H9 (cell line): ENCODE data around the gene CCL19. TPM values are rescaled to one million over a fixed set of nuclear protein-coding genes. Genes with fewer than 3 reads are reported as not detected.

Experiments
- DNase-seq: peaks from one replicate; pipeline ENCODE4 v3.0.0-alpha.2; 2017
- H2AFZ ChIP-seq: one replicate; pipeline ENCODE4 v1.6.1; 2013; ENCODE audit warnings: mild to moderate bottlenecking, low read length, control low read depth, moderate library complexity
- H2AK5ac ChIP-seq: 2 replicates; pipeline ENCODE4 v1.6.1; 2013; ENCODE audit warnings: low read length, control low read depth, mixed read lengths; ENCODE audit not compliant: insufficient read length
- H2BK120ac ChIP-seq: one replicate; pipeline ENCODE4 v1.6.1; 2013; ENCODE audit warnings: low read depth, mild to moderate bottlenecking, low read length, control low read depth, inconsistent platforms; ENCODE audit not compliant: poor library complexity, severe bottlenecking
- H2BK12ac ChIP-seq: 2 replicates; pipeline ENCODE4 v1.6.1; 2013; ENCODE audit warnings: low read length, control low read depth, mixed read lengths, low read depth; ENCODE audit not compliant: insufficient read length
- H2BK15ac ChIP-seq: 2 replicates; pipeline ENCODE4 v1.6.1; 2013; ENCODE audit warnings: low read depth, low read length, control low read depth
- H2BK20ac ChIP-seq: one replicate; pipeline ENCODE4 v1.6.1; 2013; ENCODE audit warnings: low read depth, mild to moderate bottlenecking, low read length, control low read depth, inconsistent platforms; ENCODE audit not compliant: poor library complexity, severe bottlenecking
- H2BK5ac ChIP-seq: 2 replicates; pipeline ENCODE4 v1.6.1; 2013; ENCODE audit warnings: low read length, control low read depth, mixed read lengths; ENCODE audit not compliant: insufficient read length
- H3K14ac ChIP-seq: 2 replicates; pipeline ENCODE4 v1.6.1; 2013; ENCODE audit warnings: low read length, control low read depth; ENCODE audit not compliant: insufficient read depth
- H3K18ac ChIP-seq: 2 replicates; pipeline ENCODE4 v1.6.1; 2013; ENCODE audit warnings: low read depth, mild to moderate bottlenecking, mixed read lengths, low read length, control low read depth; ENCODE audit not compliant: insufficient read length
- H3K23ac ChIP-seq: 2 replicates; pipeline ENCODE4 v1.6.1; 2013; ENCODE audit warnings: low read length, control low read depth, mixed read lengths, low read depth; ENCODE audit not compliant: insufficient read length
- H3K23me2 ChIP-seq: 2 replicates; pipeline ENCODE4 v1.6.1; 2013; ENCODE audit warnings: low read depth, mild to moderate bottlenecking, mixed read lengths, low read length, control low read depth; ENCODE audit not compliant: insufficient read length, poor library complexity, severe bottlenecking
- H3K27ac ChIP-seq: 2 replicates; pipeline ENCODE4 v1.5.1; 2013; ENCODE audit warnings: low read length, control low read depth, mixed read lengths, low read depth; ENCODE audit not compliant: insufficient read length
- H3K27me3 ChIP-seq: 2 replicates; pipeline ENCODE4 v1.6.1; 2013; ENCODE audit warnings: low read length, control low read depth, inconsistent platforms; ENCODE audit not compliant: insufficient read depth
- H3K4ac ChIP-seq: 2 replicates; pipeline ENCODE4 v1.6.1; 2013; ENCODE audit warnings: low read depth, mild to moderate bottlenecking, control low read depth, inconsistent platforms, low read length, moderate library complexity
- H3K4me1 ChIP-seq: 2 replicates; pipeline ENCODE4 v1.6.1; 2013; ENCODE audit warnings: low read length, control low read depth, inconsistent platforms; ENCODE audit not compliant: insufficient read depth
- H3K4me2 ChIP-seq: 2 replicates; pipeline ENCODE4 v1.6.1; 2013; ENCODE audit warnings: low read length, control low read depth, mixed read lengths; ENCODE audit not compliant: insufficient read length, insufficient read depth
- H3K56ac ChIP-seq: 2 replicates; pipeline ENCODE4 v1.6.1; 2013; ENCODE audit warnings: low read depth, mild to moderate bottlenecking, mixed read lengths, low read length, control low read depth; ENCODE audit not compliant: insufficient read length
- H3K79me1 ChIP-seq: 2 replicates; pipeline ENCODE4 v1.6.1; 2013; ENCODE audit warnings: low read depth, mild to moderate bottlenecking, moderate library complexity, low read length, control low read depth, inconsistent platforms; ENCODE audit not compliant: insufficient read depth, poor library complexity, severe bottlenecking
- H3K79me2 ChIP-seq: 2 replicates; pipeline ENCODE4 v1.6.1; 2013; ENCODE audit warnings: low read length, control low read depth, inconsistent platforms; ENCODE audit not compliant: insufficient read depth
- H3K9ac ChIP-seq: 2 replicates; pipeline ENCODE4 v1.6.1; 2013; ENCODE audit warnings: low read length, control low read depth, mixed read lengths; ENCODE audit not compliant: insufficient read length; ENCODE audit errors: extremely low read depth
- H3K9me3 ChIP-seq: one replicate; pipeline ENCODE4 v1.6.1; 2013; ENCODE audit warnings: low read depth, low read length, inconsistent platforms; ENCODE audit not compliant: control insufficient read depth
- H3T11ph ChIP-seq: one replicate; pipeline ENCODE4 v1.6.1; 2013; ENCODE audit warnings: mild to moderate bottlenecking, low read length, control low read depth, inconsistent platforms
- H4K20me1 ChIP-seq: one replicate; pipeline ENCODE4 v1.6.1; 2013; ENCODE audit not compliant: control insufficient read depth, insufficient read length, insufficient read depth
- H4K5ac ChIP-seq: 2 replicates; pipeline ENCODE4 v1.6.1; 2013; ENCODE audit warnings: low read depth, mild to moderate bottlenecking, mixed read lengths, low read length, control low read depth; ENCODE audit not compliant: insufficient read length
- H4K8ac ChIP-seq: replicated peaks from 2 replicates; pipeline ENCODE4 v1.6.1; 2013; ENCODE audit warnings: low read length, control low read depth, mixed read lengths, low read depth; ENCODE audit not compliant: insufficient read length
- H4K91ac ChIP-seq: 2 replicates; pipeline ENCODE4 v1.6.1; 2013; ENCODE audit warnings: low read depth, mild to moderate bottlenecking, moderate library complexity, mixed read lengths, low read length, control low read depth; ENCODE audit not compliant: insufficient read length
- H3K27ac Mint-ChIP-seq, 3 experiments: 2 replicates in 2 of 3; 3 replicates in 1 of 3; pipeline ENCODE4 v1.8.0; 2020 to 2021; ENCODE audit warnings: mixed read lengths in 3 of 3, mild to moderate bottlenecking in 1 of 3, moderate library complexity in 1 of 3
- H3K27me3 Mint-ChIP-seq: 2 replicates; pipeline ENCODE4 v1.8.0; 2021; ENCODE audit warnings: low read depth, mild to moderate bottlenecking, moderate library complexity, mixed read lengths
- H3K36me3 Mint-ChIP-seq, 3 experiments: 2 replicates in 2 of 3; 3 replicates in 1 of 3; pipeline ENCODE4 v1.8.0; 2020 to 2021; ENCODE audit warnings: low read depth in 3 of 3, mixed read lengths in 3 of 3; ENCODE audit not compliant: insufficient read depth in 1 of 3
- H3K4me1 Mint-ChIP-seq, 2 experiments: 2 replicates each; pipeline ENCODE4 v1.8.0; 2020; ENCODE audit warnings: mixed read lengths in 2 of 2
- H3K4me3 Mint-ChIP-seq, 2 experiments: 2 replicates in 1 of 2; 3 replicates in 1 of 2; pipeline ENCODE4 v1.8.0; 2020 to 2021; ENCODE audit warnings: mild to moderate bottlenecking in 2 of 2, mixed read lengths in 2 of 2, moderate library complexity in 1 of 2
- H3K9me3 Mint-ChIP-seq, 2 experiments: 2 replicates in 1 of 2; 3 replicates in 1 of 2; pipeline ENCODE4 v1.8.0; 2020; ENCODE audit warnings: mild to moderate bottlenecking in 2 of 2, mixed read lengths in 2 of 2, moderate library complexity in 1 of 2
- WGBS: extraction: QIAGEN DNeasy Blood & Tissue Kit; methylation state at CpG from one replicate; pipeline ENCODE4 v1.1.7; 2013; ENCODE audit warnings: missing lambda C conversion rate, low lambda C conversion rate, mixed read lengths; ENCODE audit not compliant: insufficient read length; ENCODE audit errors: extremely low coverage; 5-methylcytosine and 5-hydroxymethylcytosine counted together
- total RNA-seq: library from RNA; stranded (reverse); gene quantifications from 2 replicates; pipeline ENCODE4 v1.2.1, GENCODE V29; 2021
- TF ChIP-seq, protein P1 (sequence below): fragments of 200-600 bp; sonication (generic); conservative IDR thresholded peaks from 3 replicates; pipeline ENCODE4 v1.8.0; 2021; ENCODE audit warnings: antibody characterized with exemption, mild to moderate bottlenecking

CCL19 gene
- total RNA-seq, 1 experiment from 2014 or later, result not detected

DNA sequence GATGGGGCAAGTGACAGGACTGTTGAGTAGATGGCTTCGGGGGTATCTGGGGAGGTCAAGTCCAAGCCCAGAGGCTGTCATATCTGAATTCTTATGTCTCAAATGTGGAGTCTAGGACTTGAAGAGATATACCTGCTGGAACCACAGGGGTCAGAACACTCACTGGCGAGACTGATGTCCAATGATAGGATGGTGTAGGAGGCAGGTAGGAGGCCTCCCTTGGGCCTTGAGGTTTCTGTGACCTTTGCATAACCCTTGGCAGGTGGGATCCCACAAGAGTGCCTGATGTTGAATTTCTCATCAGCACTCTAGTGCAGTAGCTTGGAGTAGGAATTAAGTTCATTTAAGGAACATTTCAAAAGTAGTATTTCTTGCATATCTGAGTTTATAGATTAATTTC lies 16.1 kb upstream of the CCL19 start:
- 0 out of 4 replicates have a peak, but pooled peaks cover 0 to under 1% of the 10 kb centered on the region in 2 experiments for H3K4me1 Mint-ChIP-seq
- no peak overlapping the region for H3K27ac Mint-ChIP-seq
- Histone ChIP-seq H3K14ac (no peak overlapping the region), H3K27me3 (no peaks in the 10 kb centered on the region), H3K9me3 (no peaks in the 10 kb centered on the region), H2BK12ac (no peak overlapping the region), H3K56ac (no peak overlapping the region), H3K4me1 (no peaks in the 10 kb centered on the region), H3K23ac (no peak overlapping the region), H2BK15ac (no peak overlapping the region), H3K23me2 (no peaks in the 10 kb centered on the region), H4K91ac (no peak overlapping the region), H2BK20ac (no peak overlapping the region), H4K5ac (no peak overlapping the region), H2BK5ac (no peak overlapping the region), H3K4me2 (no peak overlapping the region), H4K8ac (no peak overlapping the region), H3K9ac (no peak overlapping the region), H2AK5ac (no peak overlapping the region), H3T11ph (no peak overlapping the region), H3K18ac (no peak overlapping the region), H3K4ac (no peak overlapping the region), H4K20me1 (no peaks in the 10 kb centered on the region), H2AFZ (no peak overlapping the region), H3K79me2 (no peaks in the 10 kb centered on the region), H2BK120ac (no peak overlapping the region), H3K79me1 (no peaks in the 10 kb centered on the region), H3K27ac (no peak overlapping the region)
- H3K4me3 Mint-ChIP-seq, result no peak overlapping the region
- H3K9me3 Mint-ChIP-seq, result no peaks in the 10 kb centered on the region
- H3K27me3 Mint-ChIP-seq, result peaks cover 3% of the 10 kb centered on the region
- no peak for DNase-seq
- TF ChIP-seq, protein P1, sequence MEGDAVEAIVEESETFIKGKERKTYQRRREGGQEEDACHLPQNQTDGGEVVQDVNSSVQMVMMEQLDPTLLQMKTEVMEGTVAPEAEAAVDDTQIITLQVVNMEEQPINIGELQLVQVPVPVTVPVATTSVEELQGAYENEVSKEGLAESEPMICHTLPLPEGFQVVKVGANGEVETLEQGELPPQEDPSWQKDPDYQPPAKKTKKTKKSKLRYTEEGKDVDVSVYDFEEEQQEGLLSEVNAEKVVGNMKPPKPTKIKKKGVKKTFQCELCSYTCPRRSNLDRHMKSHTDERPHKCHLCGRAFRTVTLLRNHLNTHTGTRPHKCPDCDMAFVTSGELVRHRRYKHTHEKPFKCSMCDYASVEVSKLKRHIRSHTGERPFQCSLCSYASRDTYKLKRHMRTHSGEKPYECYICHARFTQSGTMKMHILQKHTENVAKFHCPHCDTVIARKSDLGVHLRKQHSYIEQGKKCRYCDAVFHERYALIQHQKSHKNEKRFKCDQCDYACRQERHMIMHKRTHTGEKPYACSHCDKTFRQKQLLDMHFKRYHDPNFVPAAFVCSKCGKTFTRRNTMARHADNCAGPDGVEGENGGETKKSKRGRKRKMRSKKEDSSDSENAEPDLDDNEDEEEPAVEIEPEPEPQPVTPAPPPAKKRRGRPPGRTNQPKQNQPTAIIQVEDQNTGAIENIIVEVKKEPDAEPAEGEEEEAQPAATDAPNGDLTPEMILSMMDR, result no peak
- WGBS, result no CpG with 5 or more reads among the region's 2 CpGs
- no peaks in the 10 kb centered on the region for H3K36me3 Mint-ChIP-seq
